ENCODE data around the gene PSEN1. TPM values are rescaled to one million over a fixed set of nuclear protein-coding genes. Genes with fewer than 3 reads are reported as not detected.

Gene PSEN1
- total RNA-seq, 1 experiment from 2014 or later = 26.9 TPM

- ChIA-PET POLR2A (no interaction called here), RAD21 (ENCODE audit: low non-redundant PET in 1 of 2, low total read pairs in 2 of 2, uncharacterized antibody in 2 of 2, unreplicated experiment in 2 of 2) (interaction anchor here in 1 of 2 experiments (0.7 kb wide), 1 partner anchor 37 kb away, joined by 5 read pairs; no protein-coding TSS in a partner anchor), CTCF (no interaction called here)
- no peak for DNase-seq (ENCODE audit: low read depth, low spot score)
- Histone ChIP-seq H2AFZ (ENCODE audit: low read depth, low read length, poor library complexity, severe bottlenecking) (no peak overlapping the region), H3K27ac (ENCODE audit: low read depth, low read length) (no peak overlapping the region), H3K79me2 (ENCODE audit: insufficient read depth, low read length) (peaks cover 54% of the 10 kb centered on the region), H3K9me2 (ENCODE audit: insufficient read depth) (no peaks in the 10 kb centered on the region), H3K27me3 (ENCODE audit: insufficient read depth, low read length) (no peaks in the 10 kb centered on the region), H3K9ac (ENCODE audit: low read length) (no peak overlapping the region), H3K4me3 (replicated peaks in 1 of 2; ENCODE audit: low read depth in 1 of 2, low read length in 2 of 2) (no peak overlapping the region), H3K36me3 (ENCODE audit: control insufficient read depth in 1 of 2, insufficient read depth in 2 of 2, low read length in 2 of 2) (peaks cover 0 to 3% of the 10 kb centered on the region in 2 experiments; a peak in 1 of 4 replicates), H3K9me3 (ENCODE audit: control insufficient read depth in 1 of 2, insufficient read depth in 1 of 2, low read depth in 1 of 2, low read length in 2 of 2) (no peaks in the 10 kb centered on the region), H4K20me1 (ENCODE audit: insufficient read depth) (no peaks in the 10 kb centered on the region), H3K4me1 (ENCODE audit: control insufficient read depth in 1 of 2, insufficient read depth in 2 of 2, low read length in 2 of 2) (peaks cover 4 to 20% of the 10 kb centered on the region in 2 experiments; a peak in 3 of 4 replicates), H3K4me2 (ENCODE audit: low read length) (no peak overlapping the region)
- intact Hi-C loops (cut with micrococcal nuclease) = no loop called here
- BruUV-seq (replicated peaks) = no TSS peak
- TF ChIP-seq ZNF274 (IDR thresholded peaks at IDR 0.05; ENCODE audit: low read depth, low read length) (no peak), CBX3 (IDR thresholded peaks at IDR 0.05; ENCODE audit: low read depth) (no peak), ZFX (IDR thresholded peaks at IDR 0.05) (no peak), MAX (IDR thresholded peaks at IDR 0.05) (no peak), RAD21 (IDR thresholded peaks at IDR 0.05; ENCODE audit: low read depth) (no peak), ZBTB33 (IDR thresholded peaks at IDR 0.05; ENCODE audit: extremely low read depth, insufficient replicate concordance, low read length) (no peak), CEBPB (IDR thresholded peaks at IDR 0.05; ENCODE audit: low read depth) (no peak), ELF1 (IDR thresholded peaks at IDR 0.05; ENCODE audit: borderline replicate concordance, low read depth) (no peak), JUND (IDR thresholded peaks at IDR 0.05) (no peak), FOSL1 (IDR thresholded peaks at IDR 0.05; ENCODE audit: low read depth) (no peak), SIN3A (IDR thresholded peaks at IDR 0.05; ENCODE audit: low read depth) (no peak), ATF3 (IDR thresholded peaks at IDR 0.05) (no peak)
- ATAC-seq = no peak
Observed at GRCh38 chr14:73143617-73144016, 7.3 kb downstream of the PSEN1 start.

Data from HCT116 (cell line).